WTC11 (cell line): ENCODE data around the gene NEUROD1. TPM values are rescaled to one million over a fixed set of nuclear protein-coding genes. Genes with fewer than 3 reads are reported as not detected.

Experiments used
- ATAC-seq: fragments of 200-7000 bp; cut with Tn5 transposase; 2 replicates; pipeline ENCODE4 v1.10.0; 2021; ENCODE audit warnings: mild to moderate bottlenecking, moderate library complexity
- CTCF ChIA-PET: fragments of 300-600 bp; sonication (Branson Sonifier 250); formaldehyde crosslinking; loops from one replicate; lab custom pipeline; 2021; ENCODE audit warnings: antibody characterized with exemption; lab: Charles Lee
- POLR2A ChIA-PET: fragments of 350-600 bp; sonication (Branson Sonifier 250); formaldehyde crosslinking; loops from one replicate; lab custom pipeline; 2021; ENCODE audit warnings: antibody characterized with exemption; lab: Charles Lee
- DNase-seq: peaks from one replicate; pipeline ENCODE4 v3.0.0; 2021; ENCODE audit warnings: low spot score
- H3K27ac Mint-ChIP-seq: 2 replicates; pipeline ENCODE4 v1.8.0; 2021; ENCODE audit warnings: mixed read lengths
- H3K27me3 Mint-ChIP-seq: 2 replicates; pipeline ENCODE4 v1.8.0; 2021; ENCODE audit warnings: low read depth, mild to moderate bottlenecking, moderate library complexity, mixed read lengths
- H3K36me3 Mint-ChIP-seq: 2 replicates; pipeline ENCODE4 v1.8.0; 2021; ENCODE audit warnings: mixed read lengths
- H3K4me1 Mint-ChIP-seq: 2 replicates; pipeline ENCODE4 v1.8.0; 2022; ENCODE audit warnings: mixed read lengths
- H3K4me3 Mint-ChIP-seq: 2 replicates; pipeline ENCODE4 v1.8.0; 2021; ENCODE audit warnings: mild to moderate bottlenecking, moderate library complexity, mixed read lengths
- H3K9me3 Mint-ChIP-seq: 2 replicates; pipeline ENCODE4 v1.8.0; 2021; ENCODE audit warnings: mixed read lengths
- AR ChIP-seq: fragments of 250-450 bp; sonication (Bioruptor Pico); IDR thresholded peaks from 2 replicates; pipeline ENCODE4 v1.9.0; 2021; ENCODE audit warnings: mild to moderate bottlenecking
- ATF6 ChIP-seq: sonication (generic); formaldehyde crosslinking; IDR thresholded peaks from 2 replicates; pipeline ENCODE4 v1.8.1; 2023; ENCODE audit warnings: mild to moderate bottlenecking, missing genetic modification reagents
- FOXP1 ChIP-seq: sonication (generic); formaldehyde crosslinking; IDR thresholded peaks from 2 replicates; pipeline ENCODE4 v1.8.0; 2022; ENCODE audit warnings: missing genetic modification reagents, mild to moderate bottlenecking, moderate library complexity, borderline replicate concordance
- JUN ChIP-seq: sonication (generic); formaldehyde crosslinking; IDR thresholded peaks from 2 replicates; pipeline ENCODE4 v1.8.0; 2023; ENCODE audit warnings: mild to moderate bottlenecking, missing genetic modification reagents
- MXD4 ChIP-seq: fragments of 250-450 bp; sonication (Bioruptor Pico); IDR thresholded peaks from 2 replicates; pipeline ENCODE4 v1.8.0; 2021; ENCODE audit warnings: mild to moderate bottlenecking, moderate library complexity, borderline replicate concordance
- NFATC4 ChIP-seq: fragments of 250-450 bp; sonication (Bioruptor Pico); IDR thresholded peaks from 2 replicates; pipeline ENCODE4 v1.9.0; 2021; ENCODE audit warnings: mild to moderate bottlenecking
- NFYB ChIP-seq: sonication (generic); formaldehyde crosslinking; conservative IDR thresholded peaks from 2 replicates; pipeline ENCODE4 v1.8.0; 2022; ENCODE audit warnings: low read depth, missing genetic modification reagents
- ZBTB21 ChIP-seq: sonication (generic); formaldehyde crosslinking; IDR thresholded peaks from 2 replicates; pipeline ENCODE4 v1.8.1; 2023; ENCODE audit warnings: mild to moderate bottlenecking, missing genetic modification reagents, borderline replicate concordance
- total RNA-seq: library from RNA; stranded (reverse); gene quantifications from 3 replicates; pipeline ENCODE4 v1.2.3, GENCODE V29; 2021
- TF ChIP-seq, protein P1 (sequence below): sonication (generic); formaldehyde crosslinking; IDR thresholded peaks from 2 replicates; pipeline ENCODE4 v1.8.1; 2023; ENCODE audit warnings: mild to moderate bottlenecking, moderate library complexity, missing genetic modification reagents
- TF ChIP-seq, protein P2 (sequence below): sonication (generic); formaldehyde crosslinking; IDR thresholded peaks from 2 replicates; pipeline ENCODE4 v1.8.0; 2022; ENCODE audit warnings: missing genetic modification reagents
- TF ChIP-seq, protein P3 (sequence below): sonication (generic); formaldehyde crosslinking; IDR thresholded peaks from 2 replicates; pipeline ENCODE4 v1.8.1; 2023; ENCODE audit warnings: mild to moderate bottlenecking, missing genetic modification reagents, moderate library complexity

NEUROD1 gene
- total RNA-seq, 1 experiment from 2014 or later, result 0.07 TPM

GRCh38 chr2:181684454-181685149, 4.3 kb upstream of the NEUROD1 start (continued):
- TF ChIP-seq, protein P1, sequence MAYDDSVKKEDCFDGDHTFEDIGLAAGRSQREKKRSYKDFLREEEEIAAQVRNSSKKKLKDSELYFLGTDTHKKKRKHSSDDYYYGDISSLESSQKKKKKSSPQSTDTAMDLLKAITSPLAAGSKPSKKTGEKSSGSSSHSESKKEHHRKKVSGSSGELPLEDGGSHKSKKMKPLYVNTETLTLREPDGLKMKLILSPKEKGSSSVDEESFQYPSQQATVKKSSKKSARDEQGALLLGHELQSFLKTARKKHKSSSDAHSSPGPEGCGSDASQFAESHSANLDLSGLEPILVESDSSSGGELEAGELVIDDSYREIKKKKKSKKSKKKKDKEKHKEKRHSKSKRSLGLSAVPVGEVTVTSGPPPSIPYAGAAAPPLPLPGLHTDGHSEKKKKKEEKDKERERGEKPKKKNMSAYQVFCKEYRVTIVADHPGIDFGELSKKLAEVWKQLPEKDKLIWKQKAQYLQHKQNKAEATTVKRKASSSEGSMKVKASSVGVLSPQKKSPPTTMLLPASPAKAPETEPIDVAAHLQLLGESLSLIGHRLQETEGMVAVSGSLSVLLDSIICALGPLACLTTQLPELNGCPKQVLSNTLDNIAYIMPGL (CRISPR knock-in tag), result no peak
- TF ChIP-seq AR (CRISPR knock-in tag), result no peak

GRCh38 chr2:181683518-181684453, 3.5 kb upstream of the NEUROD1 start:
- POLR2A ChIA-PET, result interaction anchor here (0.7 kb wide), 1 partner anchor 27 kb away, joined by 3 read pairs; the partner anchor contains the start of gene CERKL
- H3K4me3 Mint-ChIP-seq, result peak overlapping the region; percentile 77
- TF ChIP-seq, protein P1 (CRISPR knock-in tag), result no peak
- TF ChIP-seq MXD4, result no peak
- no peak for TF ChIP-seq NFATC4
- TF ChIP-seq, protein P2, sequence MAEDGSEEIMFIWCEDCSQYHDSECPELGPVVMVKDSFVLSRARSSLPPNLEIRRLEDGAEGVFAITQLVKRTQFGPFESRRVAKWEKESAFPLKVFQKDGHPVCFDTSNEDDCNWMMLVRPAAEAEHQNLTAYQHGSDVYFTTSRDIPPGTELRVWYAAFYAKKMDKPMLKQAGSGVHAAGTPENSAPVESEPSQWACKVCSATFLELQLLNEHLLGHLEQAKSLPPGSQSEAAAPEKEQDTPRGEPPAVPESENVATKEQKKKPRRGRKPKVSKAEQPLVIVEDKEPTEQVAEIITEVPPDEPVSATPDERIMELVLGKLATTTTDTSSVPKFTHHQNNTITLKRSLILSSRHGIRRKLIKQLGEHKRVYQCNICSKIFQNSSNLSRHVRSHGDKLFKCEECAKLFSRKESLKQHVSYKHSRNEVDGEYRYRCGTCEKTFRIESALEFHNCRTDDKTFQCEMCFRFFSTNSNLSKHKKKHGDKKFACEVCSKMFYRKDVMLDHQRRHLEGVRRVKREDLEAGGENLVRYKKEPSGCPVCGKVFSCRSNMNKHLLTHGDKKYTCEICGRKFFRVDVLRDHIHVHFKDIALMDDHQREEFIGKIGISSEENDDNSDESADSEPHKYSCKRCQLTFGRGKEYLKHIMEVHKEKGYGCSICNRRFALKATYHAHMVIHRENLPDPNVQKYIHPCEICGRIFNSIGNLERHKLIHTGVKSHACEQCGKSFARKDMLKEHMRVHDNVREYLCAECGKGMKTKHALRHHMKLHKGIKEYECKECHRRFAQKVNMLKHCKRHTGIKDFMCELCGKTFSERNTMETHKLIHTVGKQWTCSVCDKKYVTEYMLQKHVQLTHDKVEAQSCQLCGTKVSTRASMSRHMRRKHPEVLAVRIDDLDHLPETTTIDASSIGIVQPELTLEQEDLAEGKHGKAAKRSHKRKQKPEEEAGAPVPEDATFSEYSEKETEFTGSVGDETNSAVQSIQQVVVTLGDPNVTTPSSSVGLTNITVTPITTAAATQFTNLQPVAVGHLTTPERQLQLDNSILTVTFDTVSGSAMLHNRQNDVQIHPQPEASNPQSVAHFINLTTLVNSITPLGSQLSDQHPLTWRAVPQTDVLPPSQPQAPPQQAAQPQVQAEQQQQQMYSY (CRISPR knock-in tag), result no peak
- 0 out of 2 replicates have a peak, but pooled peaks have one; percentile 33 for TF ChIP-seq ZBTB21 (CRISPR knock-in tag)
- TF ChIP-seq FOXP1 (CRISPR knock-in tag), result 0 out of 2 replicates have a peak, but pooled peaks have one; percentile 31
- no peak for TF ChIP-seq NFYB (CRISPR knock-in tag)
- TF ChIP-seq, protein P3, sequence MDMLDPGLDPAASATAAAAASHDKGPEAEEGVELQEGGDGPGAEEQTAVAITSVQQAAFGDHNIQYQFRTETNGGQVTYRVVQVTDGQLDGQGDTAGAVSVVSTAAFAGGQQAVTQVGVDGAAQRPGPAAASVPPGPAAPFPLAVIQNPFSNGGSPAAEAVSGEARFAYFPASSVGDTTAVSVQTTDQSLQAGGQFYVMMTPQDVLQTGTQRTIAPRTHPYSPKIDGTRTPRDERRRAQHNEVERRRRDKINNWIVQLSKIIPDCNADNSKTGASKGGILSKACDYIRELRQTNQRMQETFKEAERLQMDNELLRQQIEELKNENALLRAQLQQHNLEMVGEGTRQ, result no peak
- no peak for TF ChIP-seq JUN (CRISPR knock-in tag)
- no peak for TF ChIP-seq ATF6
- TF ChIP-seq, all 79 proteins: peak for 2
- Mint-ChIP-seq H3K4me1 (peaks cover 71% of the 10 kb centered on the region), H3K27me3 (peaks cover 100% of the 10 kb centered on the region), H3K9me3 (no peaks in the 10 kb centered on the region), H3K27ac (no peak overlapping the region), H3K36me3 (no peaks in the 10 kb centered on the region)
- ATAC-seq (peak; percentile 31), DNase-seq (peak; percentile 72)
- CTCF ChIA-PET, result interaction anchor here (1.1 to 1.2 kb wide), 3 partner anchors 17 to 31 kb away, joined by 3 to 7 read pairs (median 3); no protein-coding TSS in a partner anchor
